GM19328 (cell line): ENCODE results near the gene H2BW2.
A peak's percentile ranks its signal among the peaks of the same experiment; 100 is the strongest.
"Not testable (repeated sequence)": the region's sequence is repeated elsewhere in the genome, so short reads cannot be mapped to it uniquely, and the experiment has no call there.

Experiments used
- ATAC-seq: cut with Tn5 transposase; IDR thresholded peaks from one replicate; pipeline ENCODE4 v1.9.1; 2021; ENCODE audit warnings: mild to moderate bottlenecking, moderate library complexity; ENCODE audit not compliant: unreplicated experiment

The H2BW2 gene

GRCh38 chrX:104039689-104040505 is at the start of gene H2BW2:
Gene H2BW2 (plus strand): TSS chrX:104039956. CDS start chrX:104039995, 39 bp downstream.
- ATAC-seq: no peak

- ATAC-seq: no peak
Observed at GRCh38 chrX:103999234-103999633, 40.5 kb upstream of the H2BW2 start.

- no peak for ATAC-seq
Observed at GRCh38 chrX:104008831-104009230, 30.9 kb upstream of the H2BW2 start.

- no peak for ATAC-seq
Observed at GRCh38 chrX:104013158-104013557, 26.6 kb upstream of the H2BW2 start.

GRCh38 chrX:104013606-104014005 is 26.1 kb upstream of the H2BW2 start, which contains the start of gene H2BW1:
Gene H2BW1 (minus strand): TSS chrX:104013708. CDS start chrX:104013576, 132 bp downstream.
- no peak for ATAC-seq

GRCh38 chrX:104015576-104015975 is 24.2 kb upstream of the H2BW2 start:
- ATAC-seq: not testable (repeated sequence)

- no peak for ATAC-seq
Observed at GRCh38 chrX:104018126-104018525, 21.6 kb upstream of the H2BW2 start.

- ATAC-seq: no peak
Observed at GRCh38 chrX:104041003-104041402, 1.2 kb downstream of the H2BW2 start.

GRCh38 chrX:104045642-104046041 is 5.9 kb downstream of the H2BW2 start:
- no peak for ATAC-seq

GRCh38 chrX:104047171-104047570 is 7.4 kb downstream of the H2BW2 start:
- ATAC-seq: no peak

GRCh38 chrX:104054956-104055355 is 15.2 kb downstream of the H2BW2 start:
- ATAC-seq: not testable (repeated sequence)

GRCh38 chrX:104062636-104063035 is 22.9 kb downstream of the H2BW2 start:
- ATAC-seq: not testable (repeated sequence)

- ATAC-seq: peak; percentile 99
Observed at GRCh38 chrX:104075778-104076445, 36.2 kb downstream of the H2BW2 start, which contains the start of gene TMSB15C. Gene TMSB15C (minus strand): TSS chrX:104076236.

- ATAC-seq: not testable (repeated sequence)
Observed at GRCh38 chrX:104077854-104078253, 38.1 kb downstream of the H2BW2 start.

- ATAC-seq: no peak
Observed at GRCh38 chrX:104084063-104084462, 44.3 kb downstream of the H2BW2 start.

- ATAC-seq: no peak
Observed at GRCh38 chrX:104084534-104085277, 45.0 kb downstream of the H2BW2 start.

- ATAC-seq: no peak
Observed at GRCh38 chrX:104085477-104085876, 45.7 kb downstream of the H2BW2 start.

- no peak for ATAC-seq
Observed at GRCh38 chrX:104085919-104086318, 46.2 kb downstream of the H2BW2 start.
